Esophagus muscularis mucosa (tissue), 3 donors: ENCODE data around the gene ASTN2.

ENCODE experiments used
- POLR2AphosphoS5 ChIP-seq, 2 donors: sonication (generic); formaldehyde crosslinking; IDR thresholded peaks; one replicate each; pipeline ENCODE4 v1.6.1; 2017; ENCODE audit warnings: antibody characterized with exemption in 2 of 2
- TF ChIP-seq, protein P1 (sequence below), 3 experiments: fragments of 200-600 bp in 2 of 3; fragments of 450-650 bp in 1 of 3; sonication (generic) in 2 of 3; IDR thresholded peaks; one replicate each; pipeline ENCODE4 v1.5.1; 2017 to 2019; ENCODE audit warnings: antibody characterized with exemption in 3 of 3, mild to moderate bottlenecking in 2 of 3, moderate library complexity in 1 of 3

DNA sequence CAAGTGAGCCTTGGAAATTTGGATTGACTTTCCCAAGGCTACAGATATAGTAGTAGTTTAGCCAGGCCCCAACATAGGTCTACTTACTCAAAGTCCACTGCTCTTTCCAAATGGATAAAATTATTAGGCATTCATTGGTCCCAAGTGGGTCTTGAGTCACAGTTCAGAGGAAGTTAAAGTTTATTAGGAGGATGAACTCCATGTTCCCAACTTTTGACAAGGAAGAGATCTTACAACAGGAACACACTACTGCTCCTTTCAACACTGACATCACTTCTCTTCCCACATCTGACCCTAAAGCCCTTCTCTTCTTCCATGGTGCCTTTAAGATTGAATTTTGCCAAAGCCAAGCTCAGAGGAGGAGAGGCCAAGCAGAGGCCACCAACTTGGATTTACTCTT lies 962.2 kb downstream of the ASTN2 start:
- TF ChIP-seq, protein P1, sequence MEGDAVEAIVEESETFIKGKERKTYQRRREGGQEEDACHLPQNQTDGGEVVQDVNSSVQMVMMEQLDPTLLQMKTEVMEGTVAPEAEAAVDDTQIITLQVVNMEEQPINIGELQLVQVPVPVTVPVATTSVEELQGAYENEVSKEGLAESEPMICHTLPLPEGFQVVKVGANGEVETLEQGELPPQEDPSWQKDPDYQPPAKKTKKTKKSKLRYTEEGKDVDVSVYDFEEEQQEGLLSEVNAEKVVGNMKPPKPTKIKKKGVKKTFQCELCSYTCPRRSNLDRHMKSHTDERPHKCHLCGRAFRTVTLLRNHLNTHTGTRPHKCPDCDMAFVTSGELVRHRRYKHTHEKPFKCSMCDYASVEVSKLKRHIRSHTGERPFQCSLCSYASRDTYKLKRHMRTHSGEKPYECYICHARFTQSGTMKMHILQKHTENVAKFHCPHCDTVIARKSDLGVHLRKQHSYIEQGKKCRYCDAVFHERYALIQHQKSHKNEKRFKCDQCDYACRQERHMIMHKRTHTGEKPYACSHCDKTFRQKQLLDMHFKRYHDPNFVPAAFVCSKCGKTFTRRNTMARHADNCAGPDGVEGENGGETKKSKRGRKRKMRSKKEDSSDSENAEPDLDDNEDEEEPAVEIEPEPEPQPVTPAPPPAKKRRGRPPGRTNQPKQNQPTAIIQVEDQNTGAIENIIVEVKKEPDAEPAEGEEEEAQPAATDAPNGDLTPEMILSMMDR (IDR thresholded peaks at IDR 0.05) = no peak
- no peak for TF ChIP-seq POLR2AphosphoS5 (IDR thresholded peaks at IDR 0.05)
